Activated T-cell treated with anti-CD3 and anti-CD28 coated beads for 1 hour (primary cell): ENCODE results near the gene HECTD1.
"Not testable (repeated sequence)": the region's sequence is repeated elsewhere in the genome, so short reads cannot be mapped to it uniquely, and the experiment has no call there.

Source experiments
- DNase-seq: peaks from one replicate; pipeline ENCODE4 v3.0.0-alpha.2; 2020; ENCODE audit warnings: low read depth

Gene HECTD1

DNA sequence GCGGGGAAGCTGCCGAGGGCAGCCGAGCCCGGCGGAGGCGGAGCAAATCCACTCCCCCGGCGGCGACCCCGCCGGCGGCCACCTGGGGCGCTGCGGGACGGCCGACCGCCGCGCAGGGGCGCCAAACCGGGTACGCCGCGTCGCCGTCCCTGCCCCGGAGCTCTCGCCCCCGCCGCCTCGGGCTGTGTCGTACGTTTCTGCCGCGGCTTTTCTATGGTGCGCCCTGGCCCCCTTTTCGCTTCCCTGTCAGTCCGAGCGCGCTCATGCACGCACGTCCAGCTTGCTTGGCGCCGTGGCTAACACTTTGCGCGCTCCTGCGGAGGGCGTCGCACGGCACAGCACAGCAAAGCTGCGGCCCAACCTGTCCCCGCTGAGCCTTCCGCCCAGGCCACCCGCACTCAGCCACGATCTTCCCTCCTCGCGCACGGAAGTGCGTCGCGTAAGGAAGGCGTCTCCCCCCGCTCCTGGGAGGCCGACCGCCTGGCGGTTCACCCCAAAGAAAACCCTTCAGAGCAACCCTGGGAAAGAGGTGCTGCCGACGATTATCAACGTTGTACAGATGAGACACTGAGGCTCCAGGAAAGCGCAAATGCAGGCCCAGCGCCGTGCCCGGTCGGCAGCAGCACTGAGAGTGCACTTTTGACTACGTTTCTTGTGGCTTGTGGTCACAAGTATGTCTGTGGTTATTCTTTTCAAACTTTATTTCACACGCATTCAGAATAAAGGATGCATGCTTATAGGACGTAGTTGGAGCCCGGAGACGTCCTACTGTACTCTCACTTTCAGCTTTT is at the start of gene HECTD1:
TSS of gene HECTD1 (minus strand) at position 39 of the 791 bp plus-strand sequence. CDS start 1,857 bp downstream, outside the sequence.
- DNase-seq = peak; percentile 82

DNA sequence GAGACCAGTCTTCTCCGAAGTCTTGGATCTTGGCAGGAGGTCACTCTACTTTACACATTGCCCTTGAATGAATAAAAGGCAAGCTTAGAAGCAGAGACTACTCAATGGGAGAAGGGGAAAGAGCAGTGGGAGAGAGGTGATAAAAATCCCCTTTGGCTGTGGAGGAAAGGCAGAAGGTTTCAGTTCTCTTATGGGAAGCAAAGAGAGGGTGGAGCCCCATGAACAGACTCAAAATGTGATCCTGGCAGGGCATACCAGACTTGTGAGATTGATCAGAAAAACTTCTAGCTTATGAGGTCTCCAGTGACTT is 49.6 kb upstream of the HECTD1 start:
- no peak for DNase-seq

DNA sequence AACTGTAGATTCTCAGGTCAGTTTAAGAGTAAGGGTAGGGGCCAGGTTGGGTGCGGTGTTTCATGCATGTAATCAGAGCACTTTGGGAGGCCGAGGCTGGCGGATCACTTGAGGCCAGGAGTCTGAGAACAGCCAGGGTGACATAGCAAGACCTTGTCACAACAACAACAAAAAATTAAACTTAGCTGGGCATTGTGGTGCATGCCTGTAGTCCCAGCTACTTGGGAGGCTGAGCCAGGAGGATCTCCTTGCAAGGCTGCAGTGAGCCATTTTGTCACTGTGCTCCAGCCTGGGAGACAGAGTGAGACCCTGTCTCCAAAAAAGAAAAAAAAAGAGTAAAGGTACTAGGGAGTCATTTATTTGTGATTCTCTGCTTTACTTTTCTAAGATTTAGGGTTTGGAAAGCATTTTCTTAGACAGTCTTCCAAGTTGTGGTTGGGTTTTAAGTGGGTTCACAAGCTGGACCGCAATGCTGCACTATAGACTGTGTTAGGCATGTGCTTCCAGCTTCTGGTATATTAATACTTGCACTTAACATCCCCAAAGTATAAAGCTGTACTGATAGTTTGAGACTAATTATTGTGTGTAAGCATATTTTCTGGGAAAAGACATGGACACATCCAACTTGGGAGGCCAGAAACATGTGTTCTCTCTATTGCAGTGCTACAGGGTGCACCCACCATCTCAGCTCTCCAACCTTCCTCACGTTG is 49.1 kb upstream of the HECTD1 start:
- no peak for DNase-seq

DNA sequence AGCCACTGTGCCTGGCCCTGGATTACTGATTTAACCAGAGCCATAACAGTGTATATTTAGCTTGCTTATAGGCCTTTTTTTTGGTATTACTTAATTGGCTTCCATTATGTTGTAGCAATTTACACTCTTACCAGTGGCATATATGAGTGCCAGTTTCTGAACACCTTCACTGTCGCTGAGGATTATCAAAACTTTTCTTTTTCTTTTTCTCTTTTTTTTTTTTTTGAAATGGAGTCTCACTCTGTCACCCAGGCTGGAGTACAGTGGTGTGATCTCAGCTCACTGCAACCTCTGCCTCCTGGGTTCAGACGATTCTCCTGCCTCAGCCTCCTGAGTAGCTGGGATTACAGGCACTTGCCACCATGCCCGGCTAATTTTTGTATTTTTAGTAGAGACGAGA is 48.3 kb upstream of the HECTD1 start:
- not testable (repeated sequence) for DNase-seq

DNA sequence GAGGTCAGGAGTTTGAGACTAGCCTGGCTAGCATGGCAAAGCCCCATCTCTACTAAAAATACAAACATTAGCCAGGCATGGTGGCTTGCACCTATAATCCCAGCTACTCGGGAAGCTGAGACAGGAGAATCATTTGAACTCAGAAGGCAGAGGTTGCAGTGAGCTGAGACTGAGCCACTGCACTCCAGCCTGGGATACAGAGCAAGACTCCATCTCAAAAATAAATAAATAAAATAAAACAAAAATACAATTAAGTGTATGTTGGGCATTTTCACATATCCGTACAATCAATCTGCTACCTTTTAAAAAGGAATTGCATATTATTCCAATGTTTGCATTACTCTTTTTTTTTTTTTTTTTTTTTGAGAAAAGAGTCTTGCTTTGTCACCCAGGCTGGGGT is 47.7 kb upstream of the HECTD1 start:
- DNase-seq = no peak

DNA sequence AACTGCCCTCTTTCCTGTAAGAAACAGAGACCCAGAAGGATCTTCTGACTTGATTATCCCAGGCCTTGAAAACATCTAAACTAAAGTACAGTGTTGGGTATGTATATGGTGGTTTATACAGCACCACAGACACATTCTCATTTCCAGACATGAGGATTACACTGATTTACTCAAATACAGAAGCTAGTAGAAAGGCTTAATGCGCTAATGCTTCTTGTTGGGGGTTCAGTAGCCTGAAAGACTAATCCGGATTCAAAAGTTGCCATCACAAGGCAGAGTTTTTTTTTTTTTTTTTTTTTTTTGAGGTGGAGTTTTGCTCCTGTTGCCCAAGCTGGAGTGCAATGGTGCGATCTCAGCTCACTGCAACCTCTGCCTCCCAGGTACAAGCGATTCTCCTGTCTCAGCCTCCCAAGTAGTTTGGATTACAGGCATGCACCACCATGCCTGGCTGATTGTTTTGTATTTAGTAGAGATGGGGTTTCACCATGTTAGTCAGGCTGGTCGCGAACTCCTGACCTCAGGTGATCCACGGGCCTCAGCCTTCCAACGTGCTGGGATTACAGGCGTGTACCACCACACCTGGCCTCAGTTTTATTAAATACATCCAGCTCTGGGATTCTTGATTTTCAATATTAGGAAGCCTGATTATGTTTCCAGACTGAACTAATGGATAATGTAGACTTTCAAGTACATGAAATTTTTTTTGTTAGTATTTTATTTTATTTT is 46.3 kb upstream of the HECTD1 start:
- DNase-seq = no peak

DNA sequence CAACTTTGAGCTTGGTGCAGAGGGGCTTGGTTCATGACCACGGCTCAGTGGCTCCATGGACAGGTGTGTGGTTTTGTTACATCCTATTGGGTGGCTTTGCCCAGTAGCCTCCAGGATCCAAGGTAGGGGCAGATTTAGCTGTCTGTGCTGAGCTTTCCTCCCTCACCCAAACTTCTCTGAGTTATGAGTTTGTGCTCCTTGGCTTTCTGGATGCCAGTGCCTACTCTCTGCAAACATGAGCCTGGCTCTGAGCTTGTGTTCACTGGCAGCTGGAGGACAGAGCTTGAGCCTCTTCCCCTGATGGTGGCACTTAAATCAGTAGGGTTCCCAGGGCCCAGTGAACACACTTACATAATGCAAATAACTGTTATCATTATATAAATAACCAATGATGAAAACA is 45.3 kb upstream of the HECTD1 start:
- DNase-seq = no peak

DNA sequence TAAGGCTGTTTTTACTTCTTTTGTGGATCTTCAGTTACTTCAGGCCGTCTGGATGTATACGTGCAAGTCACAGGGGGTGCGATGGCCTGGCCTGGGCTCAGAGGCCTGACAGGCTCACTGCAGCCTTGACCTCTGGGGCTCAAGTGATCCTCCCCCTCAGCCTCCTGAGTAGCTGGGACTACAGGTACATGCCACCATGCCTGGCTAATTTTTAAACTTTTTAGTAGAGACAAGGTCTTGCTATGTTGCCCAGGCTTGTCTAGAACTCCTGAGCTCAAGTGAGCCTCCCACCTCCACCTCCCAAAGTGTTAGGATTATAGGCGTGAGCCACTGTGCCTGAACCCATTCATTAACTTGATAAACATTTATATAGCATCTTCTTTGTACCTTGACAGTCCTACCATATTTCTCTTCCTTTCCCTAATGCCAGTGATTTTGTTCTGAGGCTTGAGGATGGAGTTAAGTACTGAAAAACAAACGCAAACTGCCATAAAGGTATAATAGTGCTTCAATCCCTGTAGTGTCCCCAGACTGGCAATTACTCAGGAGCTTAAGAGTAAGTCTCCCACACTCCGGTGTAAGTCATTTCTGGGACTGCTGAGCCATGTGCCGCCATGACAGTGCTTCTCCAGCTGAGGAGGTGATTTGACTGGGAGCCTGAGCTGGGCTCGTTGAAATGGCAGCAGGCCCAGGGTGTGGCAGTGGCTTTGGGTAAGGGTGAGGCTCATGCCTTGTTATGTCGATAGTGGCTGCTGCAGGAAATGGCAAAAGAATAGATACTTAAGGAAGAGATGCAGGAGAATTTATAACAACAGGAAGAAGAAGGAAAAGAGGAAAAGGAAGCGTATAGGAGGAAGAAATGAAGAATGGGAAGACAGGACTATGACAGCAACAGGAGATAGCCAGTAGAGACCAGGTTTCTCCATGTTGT is 43.7 kb upstream of the HECTD1 start:
- DNase-seq = no peak

DNA sequence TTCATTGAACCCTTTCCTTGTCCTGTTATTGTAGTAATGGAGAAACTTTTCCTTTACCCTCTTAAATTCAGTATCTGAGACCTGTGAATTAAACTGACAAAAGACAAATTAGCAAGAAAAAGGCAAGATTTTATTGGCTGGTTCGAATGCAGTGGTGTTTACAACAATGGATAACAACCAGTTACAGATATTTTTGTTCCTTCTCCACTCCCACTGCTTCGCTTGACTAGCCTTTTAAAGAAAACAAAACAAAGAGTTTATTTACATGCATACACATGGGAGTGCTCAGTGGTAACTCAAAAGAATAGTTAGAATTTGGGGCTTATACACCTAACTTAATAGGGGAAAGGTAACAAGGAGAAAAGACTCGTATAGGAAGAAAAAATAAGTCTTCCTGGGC is 37.0 kb upstream of the HECTD1 start:
- DNase-seq = no peak

DNA sequence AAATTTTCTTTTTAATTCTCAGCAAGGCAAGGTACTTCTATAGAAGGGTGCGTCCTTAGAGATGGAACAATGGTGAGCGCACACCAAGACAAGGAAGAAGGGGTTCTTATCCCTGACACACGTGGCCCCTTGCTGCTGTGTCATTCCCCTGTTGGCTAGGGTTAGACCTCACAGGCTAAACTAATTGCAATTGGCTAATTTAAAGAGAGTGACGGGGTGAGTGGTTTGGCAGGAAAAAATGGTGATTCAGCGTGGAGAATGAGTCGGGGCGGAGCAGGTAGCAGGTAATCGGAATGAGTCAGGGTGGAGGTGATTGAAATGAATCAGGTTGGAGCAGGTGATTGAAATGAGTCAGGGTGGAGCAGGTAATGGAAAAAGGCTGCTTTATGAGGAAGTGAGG is 36.3 kb upstream of the HECTD1 start:
- DNase-seq = no peak

DNA sequence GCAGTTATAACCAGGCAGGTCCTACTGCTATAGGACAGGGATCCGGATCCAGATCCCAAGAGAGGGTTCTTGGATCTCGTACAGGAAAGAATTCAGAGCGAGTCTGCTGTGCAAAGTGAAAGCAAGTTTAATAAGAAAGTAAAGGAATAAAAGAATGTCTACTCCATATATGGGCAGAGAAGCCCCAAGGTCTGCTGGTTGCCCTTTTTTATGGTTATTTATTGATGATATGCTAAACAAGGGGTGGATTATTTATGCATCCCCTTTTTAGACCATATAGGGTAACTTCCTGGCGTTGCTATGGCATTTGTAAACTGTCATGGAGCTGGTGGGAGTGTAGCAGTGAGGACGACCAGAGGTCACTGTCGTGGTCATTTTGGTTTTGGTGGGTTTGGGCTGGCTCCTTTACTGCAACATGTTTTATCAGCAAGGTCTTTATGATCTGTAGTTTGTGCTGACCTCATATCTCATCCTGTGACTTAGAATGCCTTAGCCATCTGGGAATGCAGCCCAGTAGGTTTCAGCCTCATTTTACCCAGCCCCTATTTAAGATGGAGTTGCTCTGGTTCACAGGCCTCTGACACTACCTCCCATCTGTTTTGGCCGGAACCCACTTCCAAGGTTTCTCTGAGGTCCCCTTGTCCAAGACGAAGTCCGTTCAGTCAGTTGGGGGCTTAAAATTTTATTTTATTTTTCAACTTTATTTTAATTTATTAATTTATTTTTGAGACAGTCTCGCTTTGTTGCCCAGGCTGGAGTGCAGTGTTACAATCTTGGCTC is 34.8 kb upstream of the HECTD1 start:
- not testable (repeated sequence) for DNase-seq

DNA sequence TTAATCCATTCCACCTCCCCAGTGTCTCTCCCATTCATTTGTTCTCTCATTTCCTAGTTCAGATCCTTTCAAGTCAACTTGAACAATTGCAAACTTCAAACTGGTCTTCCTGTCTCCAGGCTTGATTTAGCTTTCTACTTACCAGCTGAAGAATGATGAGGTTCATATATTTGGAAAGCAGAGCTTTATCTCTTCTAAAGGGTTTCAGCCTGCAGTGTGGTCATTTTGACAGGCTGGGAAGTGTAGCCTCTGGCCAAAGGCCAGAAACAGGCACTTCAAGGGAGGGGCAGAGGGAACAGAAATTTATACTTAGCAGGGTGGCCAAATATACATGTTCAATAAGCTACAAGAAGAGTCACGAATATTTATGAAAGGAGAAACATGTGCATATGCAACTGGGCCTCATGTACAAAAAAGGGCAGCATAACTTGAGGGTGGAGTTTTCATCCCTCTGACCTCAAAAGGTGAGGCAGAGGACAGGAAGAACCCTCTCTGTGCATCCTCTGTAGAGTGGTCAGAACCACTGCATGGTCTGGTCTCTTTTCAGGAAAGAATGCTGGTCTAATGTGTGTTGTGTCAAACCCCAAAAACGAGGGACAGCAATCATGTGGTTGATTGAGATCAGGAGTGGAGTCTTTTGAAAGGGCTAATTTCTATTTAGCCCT is 34.0 kb upstream of the HECTD1 start:
- no peak for DNase-seq

DNA sequence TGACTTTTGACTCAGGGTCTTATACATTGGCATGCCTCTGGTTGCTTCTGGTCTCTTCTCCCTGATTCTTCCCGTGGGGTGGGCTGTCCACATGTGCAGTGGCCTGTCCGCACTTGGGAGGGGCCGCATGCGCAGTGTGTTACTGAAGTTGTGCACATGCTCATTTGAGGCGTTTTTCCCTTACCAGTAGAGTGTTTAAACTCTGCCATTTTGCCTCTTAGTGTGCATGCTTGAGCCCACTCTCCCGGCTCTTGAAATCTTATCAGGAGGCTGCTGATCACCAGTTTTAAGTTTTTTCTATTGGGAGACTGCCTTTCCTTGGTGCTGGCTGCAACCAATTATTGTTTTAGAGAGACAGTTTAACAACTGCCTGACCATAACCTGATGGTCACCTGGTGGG is 32.1 kb upstream of the HECTD1 start:
- DNase-seq = no peak

DNA sequence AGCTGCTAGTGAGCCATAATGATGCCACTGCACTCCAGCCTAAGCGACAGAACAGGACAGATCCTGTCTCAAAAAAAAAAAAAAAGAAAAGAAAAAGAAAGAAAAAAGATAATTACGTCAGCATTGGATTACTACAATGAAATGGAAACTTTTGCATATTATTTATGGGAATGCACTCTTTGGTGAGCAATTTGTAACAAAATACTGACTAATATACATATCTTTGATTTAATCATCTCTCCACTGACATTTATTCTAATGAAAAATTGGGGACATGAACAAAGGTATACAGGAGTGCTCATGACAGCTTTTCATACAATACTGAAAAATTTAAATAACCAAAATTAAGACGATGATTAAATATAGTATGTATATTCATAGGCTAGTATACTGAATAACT is 27.9 kb upstream of the HECTD1 start:
- no peak for DNase-seq

DNA sequence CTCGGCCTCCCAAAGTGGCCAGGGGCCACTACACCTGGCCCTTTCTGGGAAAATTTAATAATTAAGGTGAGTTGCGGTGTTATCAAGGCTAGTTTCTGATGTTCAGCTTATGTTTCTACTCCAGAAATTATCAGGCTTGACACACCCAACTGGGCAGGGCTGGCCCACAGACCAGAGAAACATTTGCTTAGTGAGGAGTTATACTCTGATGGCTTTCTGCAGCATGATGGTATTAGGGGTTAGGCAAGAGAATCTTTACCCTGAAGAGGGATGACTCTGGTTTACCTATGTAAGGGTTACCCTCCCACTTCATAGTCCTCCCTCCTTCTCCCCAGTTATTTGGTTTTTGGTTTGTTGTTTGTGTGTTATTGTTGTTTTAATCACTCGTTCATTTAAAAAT is 24.5 kb upstream of the HECTD1 start:
- DNase-seq = no peak

DNA sequence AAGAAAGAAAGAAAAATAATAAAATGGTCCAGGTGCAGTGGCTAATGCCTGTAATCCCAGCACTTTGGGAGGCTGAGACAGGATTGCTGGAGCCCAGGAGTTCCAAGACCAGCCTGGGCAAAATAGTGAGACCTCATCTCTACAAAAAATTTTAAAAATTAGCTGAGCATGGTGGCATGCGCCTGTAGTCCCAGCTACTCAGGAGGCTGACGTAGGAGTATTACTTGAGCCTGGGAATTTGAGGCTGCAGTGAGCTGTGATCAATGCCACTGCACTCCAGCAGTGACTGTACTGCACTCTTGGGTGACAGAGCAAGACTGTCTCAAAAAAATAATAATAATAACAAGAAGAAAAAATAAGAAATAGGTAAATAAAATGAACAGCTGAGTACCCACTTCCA is 23.7 kb upstream of the HECTD1 start:
- DNase-seq = not testable (repeated sequence)

DNA sequence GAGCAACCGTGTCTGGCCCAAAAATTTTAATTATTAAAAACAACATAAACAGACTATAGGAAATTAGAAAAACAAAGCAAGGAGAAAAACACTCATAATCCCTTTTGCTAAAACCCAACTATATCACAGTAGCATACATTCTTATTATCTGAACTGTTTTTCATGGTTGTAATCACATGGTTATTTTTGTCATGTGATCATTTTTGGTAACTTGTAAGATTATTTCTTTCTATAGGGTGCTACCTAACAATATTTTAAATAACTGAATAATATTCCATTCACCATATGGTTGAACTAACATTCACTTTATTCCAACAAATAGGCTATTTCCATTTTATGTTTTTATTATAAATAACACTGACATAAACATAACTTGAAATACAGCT is 23.0 kb upstream of the HECTD1 start:
- DNase-seq = no peak

DNA sequence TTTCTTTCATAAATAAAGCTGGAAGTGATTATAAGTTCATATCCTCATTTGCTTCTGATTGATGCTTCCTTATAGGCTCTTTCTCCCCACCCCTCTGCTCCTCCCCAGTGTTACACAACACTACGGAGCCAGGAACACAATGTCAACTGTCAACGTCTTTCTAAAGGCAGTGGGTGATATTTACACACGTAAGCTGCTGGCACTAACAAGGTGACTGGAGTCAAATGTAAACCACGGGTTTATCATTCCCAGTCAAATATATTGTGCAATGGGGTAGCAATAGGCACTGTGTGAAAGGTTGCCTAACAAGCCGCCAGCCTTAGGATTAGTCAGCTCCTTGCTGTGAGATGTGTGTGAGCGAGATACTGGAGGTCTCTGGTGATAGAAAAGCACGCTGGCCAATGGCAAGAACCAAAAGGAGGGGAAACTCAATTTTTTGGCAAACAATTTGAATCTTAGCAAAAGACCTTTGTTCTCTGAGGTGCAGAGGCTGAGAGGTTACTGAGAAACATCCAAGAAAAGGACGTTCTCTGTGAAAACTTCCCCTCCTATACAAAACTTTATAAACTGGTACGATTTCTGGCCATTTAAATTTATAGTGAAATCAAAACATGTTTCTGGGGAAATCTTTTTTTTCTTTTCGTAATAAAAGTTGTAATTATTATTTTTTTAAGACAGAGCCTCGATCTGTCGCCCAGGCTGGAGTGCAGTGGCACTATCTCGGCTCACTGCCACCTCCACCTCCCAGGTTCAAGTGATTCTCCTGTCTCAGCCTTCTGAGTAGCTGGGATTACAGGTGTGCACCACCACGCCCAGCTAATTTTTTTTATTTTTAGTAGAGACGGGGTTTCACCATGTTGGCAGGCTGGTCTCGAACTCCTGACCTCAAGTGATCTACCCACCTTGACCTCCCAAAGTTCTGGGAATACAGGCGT is 22.3 kb upstream of the HECTD1 start:
- no peak for DNase-seq

DNA sequence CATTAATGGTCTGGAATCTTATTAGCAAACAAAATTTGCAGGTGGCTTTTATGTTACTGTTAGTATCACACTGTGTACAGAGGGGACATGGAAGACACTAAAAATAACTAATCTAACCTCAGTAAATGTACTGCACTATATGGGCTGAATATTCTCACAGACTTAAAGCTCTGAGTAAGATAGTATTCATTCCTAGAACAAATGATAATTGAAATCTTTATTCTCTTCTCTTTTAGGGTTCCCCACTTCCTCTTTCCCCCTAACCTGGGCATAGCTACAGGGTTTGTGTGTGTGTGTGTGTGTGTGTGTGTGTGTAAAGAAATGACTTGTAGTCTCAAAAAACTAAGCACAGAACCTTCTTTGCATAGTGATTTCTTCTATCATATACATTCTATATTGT is 21.4 kb upstream of the HECTD1 start:
- DNase-seq = no peak

DNA sequence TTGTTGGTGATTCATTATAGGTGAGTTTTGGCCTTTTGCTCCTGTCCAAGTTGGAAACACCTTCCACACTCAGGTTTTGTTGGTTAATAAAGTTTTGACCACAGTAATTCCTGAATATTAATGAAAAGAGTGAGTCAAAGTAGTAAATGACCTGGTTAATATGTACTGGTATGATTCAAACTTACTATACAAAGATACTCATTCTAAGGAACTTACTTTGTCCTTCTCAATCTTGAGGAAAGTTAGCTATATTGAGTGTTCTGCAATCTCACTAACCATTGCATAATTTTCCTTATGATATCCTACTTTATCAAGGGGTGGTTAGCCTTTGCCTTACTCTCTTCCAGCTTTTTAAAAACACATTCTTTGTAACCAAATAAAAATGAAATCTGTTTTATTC is 20.9 kb upstream of the HECTD1 start:
- DNase-seq = no peak
